WTC11 (cell line): Measurements from ENCODE around the gene SNCAIP. TPM values are rescaled to one million over a fixed set of nuclear protein-coding genes. Genes with fewer than 3 reads are reported as not detected.

Experiments used
- ATAC-seq: fragments of 200-7000 bp; cut with Tn5 transposase; 2 replicates; pipeline ENCODE4 v1.10.0; 2021; ENCODE audit warnings: mild to moderate bottlenecking, moderate library complexity
- CTCF ChIA-PET: fragments of 300-600 bp; sonication (Branson Sonifier 250); formaldehyde crosslinking; loops from one replicate; lab custom pipeline; 2021; ENCODE audit warnings: antibody characterized with exemption; lab: Charles Lee
- POLR2A ChIA-PET: fragments of 350-600 bp; sonication (Branson Sonifier 250); formaldehyde crosslinking; loops from one replicate; lab custom pipeline; 2021; ENCODE audit warnings: antibody characterized with exemption; lab: Charles Lee
- DNase-seq: peaks from one replicate; pipeline ENCODE4 v3.0.0; 2021; ENCODE audit warnings: low spot score
- H3K27ac Mint-ChIP-seq: 2 replicates; pipeline ENCODE4 v1.8.0; 2021; ENCODE audit warnings: mixed read lengths
- H3K27me3 Mint-ChIP-seq: 2 replicates; pipeline ENCODE4 v1.8.0; 2021; ENCODE audit warnings: low read depth, mild to moderate bottlenecking, moderate library complexity, mixed read lengths
- H3K36me3 Mint-ChIP-seq: 2 replicates; pipeline ENCODE4 v1.8.0; 2021; ENCODE audit warnings: mixed read lengths
- H3K4me1 Mint-ChIP-seq: 2 replicates; pipeline ENCODE4 v1.8.0; 2022; ENCODE audit warnings: mixed read lengths
- H3K4me3 Mint-ChIP-seq: 2 replicates; pipeline ENCODE4 v1.8.0; 2021; ENCODE audit warnings: mild to moderate bottlenecking, moderate library complexity, mixed read lengths
- H3K9me3 Mint-ChIP-seq: 2 replicates; pipeline ENCODE4 v1.8.0; 2021; ENCODE audit warnings: mixed read lengths
- FOXJ3 ChIP-seq: sonication (generic); formaldehyde crosslinking; IDR thresholded peaks from 2 replicates; pipeline ENCODE4 v1.9.0; 2021; ENCODE audit warnings: missing genetic modification reagents, mild to moderate bottlenecking, borderline replicate concordance
- FOXK1 ChIP-seq: sonication (generic); formaldehyde crosslinking; IDR thresholded peaks from 2 replicates; pipeline ENCODE4 v1.8.0; 2022; ENCODE audit warnings: mild to moderate bottlenecking, moderate library complexity, missing genetic modification reagents
- GABPB1 ChIP-seq: sonication (generic); formaldehyde crosslinking; IDR thresholded peaks from 2 replicates; pipeline ENCODE4 v1.8.1; 2023; ENCODE audit warnings: mild to moderate bottlenecking, missing genetic modification reagents
- IRF2 ChIP-seq: sonication (generic); formaldehyde crosslinking; IDR thresholded peaks from 2 replicates; pipeline ENCODE4 v1.8.0; 2022; ENCODE audit warnings: low read depth, missing genetic modification reagents, borderline replicate concordance
- JUN ChIP-seq: sonication (generic); formaldehyde crosslinking; IDR thresholded peaks from 2 replicates; pipeline ENCODE4 v1.8.0; 2023; ENCODE audit warnings: mild to moderate bottlenecking, missing genetic modification reagents
- KAT7 ChIP-seq: sonication (generic); formaldehyde crosslinking; IDR thresholded peaks from 2 replicates; pipeline ENCODE4 v1.8.1; 2023; ENCODE audit warnings: missing genetic modification reagents, mild to moderate bottlenecking, borderline replicate concordance
- SMAD3 ChIP-seq: sonication (generic); formaldehyde crosslinking; IDR thresholded peaks from 2 replicates; pipeline ENCODE4 v1.8.0; 2022; ENCODE audit warnings: missing genetic modification reagents, mild to moderate bottlenecking, borderline replicate concordance
- TCF7 ChIP-seq: sonication (generic); formaldehyde crosslinking; IDR thresholded peaks from 2 replicates; pipeline ENCODE4 v1.8.0; 2022; ENCODE audit warnings: mild to moderate bottlenecking, low read depth, missing genetic modification reagents, moderate library complexity
- ZBTB21 ChIP-seq: sonication (generic); formaldehyde crosslinking; IDR thresholded peaks from 2 replicates; pipeline ENCODE4 v1.8.1; 2023; ENCODE audit warnings: mild to moderate bottlenecking, missing genetic modification reagents, borderline replicate concordance
- ZNF263 ChIP-seq: sonication (generic); formaldehyde crosslinking; IDR thresholded peaks from 2 replicates; pipeline ENCODE4 v1.8.1; 2022; ENCODE audit warnings: low read depth, mild to moderate bottlenecking, moderate library complexity, missing genetic modification reagents
- ZNF423 ChIP-seq: fragments of 250-450 bp; sonication (Bioruptor Pico); IDR thresholded peaks from 2 replicates; pipeline ENCODE4 v2.1.2; 2022; ENCODE audit warnings: mild to moderate bottlenecking, moderate library complexity
- total RNA-seq: library from RNA; stranded (reverse); gene quantifications from 3 replicates; pipeline ENCODE4 v1.2.3, GENCODE V29; 2021
- TF ChIP-seq, protein P1 (sequence below): sonication (generic); formaldehyde crosslinking; IDR thresholded peaks from 2 replicates; pipeline ENCODE4 v1.8.1; 2023; ENCODE audit warnings: mild to moderate bottlenecking, missing genetic modification reagents
- TF ChIP-seq, protein P2 (sequence below): sonication (generic); formaldehyde crosslinking; IDR thresholded peaks from 2 replicates; pipeline ENCODE4 v1.8.1; 2022; ENCODE audit warnings: low read depth, mild to moderate bottlenecking, moderate library complexity, missing genetic modification reagents, borderline replicate concordance
- TF ChIP-seq, protein P3 (sequence below): sonication (generic); formaldehyde crosslinking; IDR thresholded peaks from 2 replicates; pipeline ENCODE4 v1.8.0; 2022; ENCODE audit warnings: mild to moderate bottlenecking, missing genetic modification reagents
- TF ChIP-seq, protein P4 (sequence below): fragments of 250-450 bp; sonication (Bioruptor Pico); IDR thresholded peaks from 2 replicates; pipeline ENCODE4 v2.1.2; 2022; ENCODE audit warnings: mild to moderate bottlenecking, moderate library complexity
- TF ChIP-seq, protein P5 (sequence below): sonication (generic); formaldehyde crosslinking; IDR thresholded peaks from 2 replicates; pipeline ENCODE4 v1.8.0; 2023; ENCODE audit warnings: missing genetic modification reagents, mild to moderate bottlenecking, borderline replicate concordance
- TF ChIP-seq, protein P6 (sequence below): sonication (generic); formaldehyde crosslinking; IDR thresholded peaks from 2 replicates; pipeline ENCODE4 v1.8.0; 2023; ENCODE audit warnings: missing genetic modification reagents
- TF ChIP-seq, protein P7 (sequence below): fragments of 250-450 bp; sonication (Bioruptor Pico); IDR thresholded peaks from 2 replicates; pipeline ENCODE4 v1.8.0; 2021; ENCODE audit warnings: mild to moderate bottlenecking
- TF ChIP-seq, protein P8 (sequence below): sonication (generic); formaldehyde crosslinking; IDR thresholded peaks from 2 replicates; pipeline ENCODE4 v1.8.1; 2023; ENCODE audit warnings: mild to moderate bottlenecking, moderate library complexity, missing genetic modification reagents

SNCAIP gene
- total RNA-seq, 1 experiment from 2014 or later: 10.0 TPM

DNA sequence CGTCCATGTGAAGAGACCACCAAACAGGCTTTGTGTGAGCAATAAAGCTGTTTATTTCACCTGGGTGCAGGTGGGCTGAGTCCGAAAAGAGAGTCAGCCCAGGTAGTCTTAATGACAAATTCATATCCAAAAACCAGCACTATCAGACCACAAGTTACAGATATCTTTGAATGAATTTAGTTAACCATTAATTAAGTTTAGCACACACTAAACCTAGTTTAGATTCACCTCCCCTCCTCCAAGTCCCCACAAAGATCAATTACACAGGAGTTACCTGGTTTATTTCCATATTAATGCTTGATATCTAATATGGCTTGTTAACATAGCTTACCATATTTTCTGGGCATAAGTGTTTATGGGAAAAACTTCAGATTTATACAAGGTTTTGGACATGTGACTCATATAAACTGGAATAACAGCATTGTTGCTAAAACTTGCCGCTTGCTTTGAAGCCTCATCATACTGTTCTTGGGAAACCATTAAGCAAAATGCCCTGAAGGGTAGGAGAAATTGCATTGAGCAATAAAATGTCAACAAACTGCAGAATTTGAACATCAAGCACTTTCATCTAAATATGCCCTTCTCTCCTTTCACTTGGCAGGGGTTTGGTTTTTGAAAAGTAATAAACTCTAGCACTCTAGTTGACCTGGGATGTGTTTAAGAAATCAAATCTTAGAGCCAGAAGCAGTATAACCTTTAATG is 166.9 kb downstream of the SNCAIP start:
- TF ChIP-seq IRF2 (CRISPR knock-in tag) (no peak), SMAD3 (no peak), FOXJ3 (CRISPR knock-in tag) (no peak)
- TF ChIP-seq, protein P1, sequence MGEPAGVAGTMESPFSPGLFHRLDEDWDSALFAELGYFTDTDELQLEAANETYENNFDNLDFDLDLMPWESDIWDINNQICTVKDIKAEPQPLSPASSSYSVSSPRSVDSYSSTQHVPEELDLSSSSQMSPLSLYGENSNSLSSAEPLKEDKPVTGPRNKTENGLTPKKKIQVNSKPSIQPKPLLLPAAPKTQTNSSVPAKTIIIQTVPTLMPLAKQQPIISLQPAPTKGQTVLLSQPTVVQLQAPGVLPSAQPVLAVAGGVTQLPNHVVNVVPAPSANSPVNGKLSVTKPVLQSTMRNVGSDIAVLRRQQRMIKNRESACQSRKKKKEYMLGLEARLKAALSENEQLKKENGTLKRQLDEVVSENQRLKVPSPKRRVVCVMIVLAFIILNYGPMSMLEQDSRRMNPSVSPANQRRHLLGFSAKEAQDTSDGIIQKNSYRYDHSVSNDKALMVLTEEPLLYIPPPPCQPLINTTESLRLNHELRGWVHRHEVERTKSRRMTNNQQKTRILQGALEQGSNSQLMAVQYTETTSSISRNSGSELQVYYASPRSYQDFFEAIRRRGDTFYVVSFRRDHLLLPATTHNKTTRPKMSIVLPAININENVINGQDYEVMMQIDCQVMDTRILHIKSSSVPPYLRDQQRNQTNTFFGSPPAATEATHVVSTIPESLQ (CRISPR knock-in tag): no peak
- DNase-seq (no peak), ATAC-seq (no peak)
- peaks cover 6% of the 10 kb centered on the region for H3K27me3 Mint-ChIP-seq
- no peaks in the 10 kb centered on the region for H3K36me3 Mint-ChIP-seq
- peaks cover 37% of the 10 kb centered on the region for H3K4me1 Mint-ChIP-seq
- H3K9me3 Mint-ChIP-seq: 0 out of 2 replicates have a peak, but pooled peaks cover 3% of the 10 kb centered on the region
- H3K4me3 Mint-ChIP-seq: no peak overlapping the region
- ChIA-PET CTCF (no interaction called here), POLR2A (no interaction called here)
- no peak overlapping the region for H3K27ac Mint-ChIP-seq

DNA sequence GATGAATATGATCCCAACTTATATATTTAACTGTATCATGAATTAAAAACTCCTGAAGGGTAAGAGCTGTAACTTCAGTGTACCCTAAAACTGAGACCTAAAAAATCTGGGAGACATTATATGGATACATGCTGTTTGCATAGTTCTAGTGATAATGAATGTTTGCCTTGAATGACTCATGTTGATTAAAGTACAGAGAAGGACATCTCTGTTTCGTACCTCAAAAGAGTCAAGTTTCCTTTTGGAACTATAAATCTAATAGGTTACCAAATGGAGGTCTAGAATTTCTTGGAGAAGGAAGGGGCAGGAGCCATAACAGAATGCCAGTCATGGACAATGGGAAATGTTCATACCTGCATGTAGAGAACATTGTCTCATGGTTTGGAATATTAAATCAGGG is 168.1 kb downstream of the SNCAIP start:
- ChIA-PET CTCF (interaction anchor here (0.7 kb wide), 1 partner anchor 19 kb away, joined by 4 read pairs; no protein-coding TSS in a partner anchor), POLR2A (no interaction called here)
- Mint-ChIP-seq H3K4me1 (peaks cover 28% of the 10 kb centered on the region), H3K27me3 (peaks cover 6% of the 10 kb centered on the region), H3K4me3 (no peak overlapping the region), H3K36me3 (peaks cover 10% of the 10 kb centered on the region), H3K9me3 (peaks cover 13% of the 10 kb centered on the region), H3K27ac (no peak overlapping the region)
- DNase-seq (no peak), ATAC-seq (no peak)
- TF ChIP-seq, protein P2, sequence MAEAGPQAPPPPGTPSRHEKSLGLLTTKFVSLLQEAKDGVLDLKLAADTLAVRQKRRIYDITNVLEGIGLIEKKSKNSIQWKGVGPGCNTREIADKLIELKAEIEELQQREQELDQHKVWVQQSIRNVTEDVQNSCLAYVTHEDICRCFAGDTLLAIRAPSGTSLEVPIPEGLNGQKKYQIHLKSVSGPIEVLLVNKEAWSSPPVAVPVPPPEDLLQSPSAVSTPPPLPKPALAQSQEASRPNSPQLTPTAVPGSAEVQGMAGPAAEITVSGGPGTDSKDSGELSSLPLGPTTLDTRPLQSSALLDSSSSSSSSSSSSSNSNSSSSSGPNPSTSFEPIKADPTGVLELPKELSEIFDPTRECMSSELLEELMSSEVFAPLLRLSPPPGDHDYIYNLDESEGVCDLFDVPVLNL: no peak
- TF ChIP-seq, protein P3, sequence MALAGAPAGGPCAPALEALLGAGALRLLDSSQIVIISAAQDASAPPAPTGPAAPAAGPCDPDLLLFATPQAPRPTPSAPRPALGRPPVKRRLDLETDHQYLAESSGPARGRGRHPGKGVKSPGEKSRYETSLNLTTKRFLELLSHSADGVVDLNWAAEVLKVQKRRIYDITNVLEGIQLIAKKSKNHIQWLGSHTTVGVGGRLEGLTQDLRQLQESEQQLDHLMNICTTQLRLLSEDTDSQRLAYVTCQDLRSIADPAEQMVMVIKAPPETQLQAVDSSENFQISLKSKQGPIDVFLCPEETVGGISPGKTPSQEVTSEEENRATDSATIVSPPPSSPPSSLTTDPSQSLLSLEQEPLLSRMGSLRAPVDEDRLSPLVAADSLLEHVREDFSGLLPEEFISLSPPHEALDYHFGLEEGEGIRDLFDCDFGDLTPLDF (CRISPR knock-in tag): no peak
- no peak for TF ChIP-seq ZNF263 (CRISPR knock-in tag)
- TF ChIP-seq TCF7 (CRISPR knock-in tag): no peak
- TF ChIP-seq, protein P4, sequence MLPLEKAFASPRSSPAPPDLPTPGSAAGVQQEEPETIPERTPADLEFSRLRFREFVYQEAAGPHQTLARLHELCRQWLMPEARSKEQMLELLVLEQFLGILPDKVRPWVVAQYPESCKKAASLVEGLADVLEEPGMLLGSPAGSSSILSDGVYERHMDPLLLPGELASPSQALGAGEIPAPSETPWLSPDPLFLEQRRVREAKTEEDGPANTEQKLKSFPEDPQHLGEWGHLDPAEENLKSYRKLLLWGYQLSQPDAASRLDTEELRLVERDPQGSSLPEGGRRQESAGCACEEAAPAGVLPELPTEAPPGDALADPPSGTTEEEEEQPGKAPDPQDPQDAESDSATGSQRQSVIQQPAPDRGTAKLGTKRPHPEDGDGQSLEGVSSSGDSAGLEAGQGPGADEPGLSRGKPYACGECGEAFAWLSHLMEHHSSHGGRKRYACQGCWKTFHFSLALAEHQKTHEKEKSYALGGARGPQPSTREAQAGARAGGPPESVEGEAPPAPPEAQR (CRISPR knock-in tag): no peak
- no peak for TF ChIP-seq JUN
- TF ChIP-seq ZNF423: no peak
- TF ChIP-seq FOXK1 (CRISPR knock-in tag): no peak
- TF ChIP-seq, protein P5, sequence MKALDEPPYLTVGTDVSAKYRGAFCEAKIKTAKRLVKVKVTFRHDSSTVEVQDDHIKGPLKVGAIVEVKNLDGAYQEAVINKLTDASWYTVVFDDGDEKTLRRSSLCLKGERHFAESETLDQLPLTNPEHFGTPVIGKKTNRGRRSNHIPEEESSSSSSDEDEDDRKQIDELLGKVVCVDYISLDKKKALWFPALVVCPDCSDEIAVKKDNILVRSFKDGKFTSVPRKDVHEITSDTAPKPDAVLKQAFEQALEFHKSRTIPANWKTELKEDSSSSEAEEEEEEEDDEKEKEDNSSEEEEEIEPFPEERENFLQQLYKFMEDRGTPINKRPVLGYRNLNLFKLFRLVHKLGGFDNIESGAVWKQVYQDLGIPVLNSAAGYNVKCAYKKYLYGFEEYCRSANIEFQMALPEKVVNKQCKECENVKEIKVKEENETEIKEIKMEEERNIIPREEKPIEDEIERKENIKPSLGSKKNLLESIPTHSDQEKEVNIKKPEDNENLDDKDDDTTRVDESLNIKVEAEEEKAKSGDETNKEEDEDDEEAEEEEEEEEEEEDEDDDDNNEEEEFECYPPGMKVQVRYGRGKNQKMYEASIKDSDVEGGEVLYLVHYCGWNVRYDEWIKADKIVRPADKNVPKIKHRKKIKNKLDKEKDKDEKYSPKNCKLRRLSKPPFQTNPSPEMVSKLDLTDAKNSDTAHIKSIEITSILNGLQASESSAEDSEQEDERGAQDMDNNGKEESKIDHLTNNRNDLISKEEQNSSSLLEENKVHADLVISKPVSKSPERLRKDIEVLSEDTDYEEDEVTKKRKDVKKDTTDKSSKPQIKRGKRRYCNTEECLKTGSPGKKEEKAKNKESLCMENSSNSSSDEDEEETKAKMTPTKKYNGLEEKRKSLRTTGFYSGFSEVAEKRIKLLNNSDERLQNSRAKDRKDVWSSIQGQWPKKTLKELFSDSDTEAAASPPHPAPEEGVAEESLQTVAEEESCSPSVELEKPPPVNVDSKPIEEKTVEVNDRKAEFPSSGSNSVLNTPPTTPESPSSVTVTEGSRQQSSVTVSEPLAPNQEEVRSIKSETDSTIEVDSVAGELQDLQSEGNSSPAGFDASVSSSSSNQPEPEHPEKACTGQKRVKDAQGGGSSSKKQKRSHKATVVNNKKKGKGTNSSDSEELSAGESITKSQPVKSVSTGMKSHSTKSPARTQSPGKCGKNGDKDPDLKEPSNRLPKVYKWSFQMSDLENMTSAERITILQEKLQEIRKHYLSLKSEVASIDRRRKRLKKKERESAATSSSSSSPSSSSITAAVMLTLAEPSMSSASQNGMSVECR (CRISPR knock-in tag): no peak
- TF ChIP-seq GABPB1: no peak
- TF ChIP-seq, protein P6, sequence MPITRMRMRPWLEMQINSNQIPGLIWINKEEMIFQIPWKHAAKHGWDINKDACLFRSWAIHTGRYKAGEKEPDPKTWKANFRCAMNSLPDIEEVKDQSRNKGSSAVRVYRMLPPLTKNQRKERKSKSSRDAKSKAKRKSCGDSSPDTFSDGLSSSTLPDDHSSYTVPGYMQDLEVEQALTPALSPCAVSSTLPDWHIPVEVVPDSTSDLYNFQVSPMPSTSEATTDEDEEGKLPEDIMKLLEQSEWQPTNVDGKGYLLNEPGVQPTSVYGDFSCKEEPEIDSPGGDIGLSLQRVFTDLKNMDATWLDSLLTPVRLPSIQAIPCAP (CRISPR knock-in tag): no peak
- no peak for TF ChIP-seq ZBTB21 (CRISPR knock-in tag)
- TF ChIP-seq, protein P7, sequence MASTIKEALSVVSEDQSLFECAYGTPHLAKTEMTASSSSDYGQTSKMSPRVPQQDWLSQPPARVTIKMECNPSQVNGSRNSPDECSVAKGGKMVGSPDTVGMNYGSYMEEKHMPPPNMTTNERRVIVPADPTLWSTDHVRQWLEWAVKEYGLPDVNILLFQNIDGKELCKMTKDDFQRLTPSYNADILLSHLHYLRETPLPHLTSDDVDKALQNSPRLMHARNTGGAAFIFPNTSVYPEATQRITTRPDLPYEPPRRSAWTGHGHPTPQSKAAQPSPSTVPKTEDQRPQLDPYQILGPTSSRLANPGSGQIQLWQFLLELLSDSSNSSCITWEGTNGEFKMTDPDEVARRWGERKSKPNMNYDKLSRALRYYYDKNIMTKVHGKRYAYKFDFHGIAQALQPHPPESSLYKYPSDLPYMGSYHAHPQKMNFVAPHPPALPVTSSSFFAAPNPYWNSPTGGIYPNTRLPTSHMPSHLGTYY (CRISPR knock-in tag): no peak
- TF ChIP-seq, protein P8, sequence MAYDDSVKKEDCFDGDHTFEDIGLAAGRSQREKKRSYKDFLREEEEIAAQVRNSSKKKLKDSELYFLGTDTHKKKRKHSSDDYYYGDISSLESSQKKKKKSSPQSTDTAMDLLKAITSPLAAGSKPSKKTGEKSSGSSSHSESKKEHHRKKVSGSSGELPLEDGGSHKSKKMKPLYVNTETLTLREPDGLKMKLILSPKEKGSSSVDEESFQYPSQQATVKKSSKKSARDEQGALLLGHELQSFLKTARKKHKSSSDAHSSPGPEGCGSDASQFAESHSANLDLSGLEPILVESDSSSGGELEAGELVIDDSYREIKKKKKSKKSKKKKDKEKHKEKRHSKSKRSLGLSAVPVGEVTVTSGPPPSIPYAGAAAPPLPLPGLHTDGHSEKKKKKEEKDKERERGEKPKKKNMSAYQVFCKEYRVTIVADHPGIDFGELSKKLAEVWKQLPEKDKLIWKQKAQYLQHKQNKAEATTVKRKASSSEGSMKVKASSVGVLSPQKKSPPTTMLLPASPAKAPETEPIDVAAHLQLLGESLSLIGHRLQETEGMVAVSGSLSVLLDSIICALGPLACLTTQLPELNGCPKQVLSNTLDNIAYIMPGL (CRISPR knock-in tag): no peak
- no peak for TF ChIP-seq KAT7
